ENCODE data around the gene HEXIM1.

HEXIM1 gene

GRCh38 chr17:45129940-45130680 is 18.2 kb upstream of the HEXIM1 start:
- Mint-ChIP-seq H3K27ac (no peak overlapping the region), H3K4me1 (ENCODE audit: low read depth) (peaks cover 6% of the 10 kb centered on the region), H3K27me3 (ENCODE audit: low read depth) (peaks cover 11% of the 10 kb centered on the region), H3K36me3 (ENCODE audit: low read depth) (no peaks in the 10 kb centered on the region), H3K4me3 (no peak overlapping the region), H3K9me3 (no peaks in the 10 kb centered on the region)
- DNase-seq (ENCODE audit: low spot score): no peak

DNA sequence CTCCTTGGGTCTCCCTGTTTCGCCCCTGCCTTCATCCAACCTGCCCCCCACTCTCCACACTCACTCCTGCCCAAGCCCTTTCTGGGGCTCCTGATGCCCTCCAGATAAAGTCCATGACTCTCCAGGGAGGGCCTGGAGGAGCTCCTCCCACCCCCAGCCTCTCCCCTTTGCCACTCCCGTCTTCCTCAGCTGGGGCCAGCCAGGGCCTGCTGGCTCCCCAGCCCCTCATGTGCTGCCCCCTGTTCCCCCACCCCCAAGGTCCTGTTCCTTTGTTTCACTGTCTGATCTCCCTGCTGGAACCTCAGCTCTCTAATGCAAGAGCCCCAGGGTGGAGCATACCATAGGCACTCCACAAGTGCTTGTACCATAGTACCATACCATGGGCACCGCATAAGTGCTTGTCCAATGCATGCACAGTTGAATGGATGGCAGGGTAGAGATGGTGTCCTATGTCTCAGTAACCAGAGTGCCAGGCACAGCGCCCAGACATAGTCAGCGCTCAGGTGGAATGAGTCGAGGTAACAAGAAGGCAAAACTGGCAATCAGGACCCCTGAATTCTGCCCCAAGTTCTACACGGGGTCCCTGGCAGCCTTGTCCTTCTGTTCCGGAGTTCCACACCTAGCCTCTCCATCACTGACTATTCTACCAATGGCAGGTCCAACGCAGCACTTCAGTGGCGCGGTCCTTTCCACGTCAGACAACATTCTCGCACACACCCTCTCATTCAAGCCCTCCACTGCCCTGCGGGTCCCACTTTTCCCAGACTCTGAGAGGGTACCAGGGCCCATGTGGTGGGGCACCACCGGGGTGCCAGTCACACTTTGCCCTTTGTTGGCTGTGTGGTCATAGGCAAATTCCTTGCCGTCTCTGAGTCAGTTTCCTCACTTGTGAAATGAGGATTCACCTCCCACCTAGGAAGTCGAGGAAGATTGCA is 17.3 kb upstream of the HEXIM1 start:
- Mint-ChIP-seq H3K27ac (no peak overlapping the region), H3K9me3 (no peaks in the 10 kb centered on the region), H3K4me1 (ENCODE audit: low read depth) (peaks cover 6% of the 10 kb centered on the region), H3K27me3 (ENCODE audit: low read depth) (peaks cover 11% of the 10 kb centered on the region), H3K4me3 (peak overlapping the region; percentile 59), H3K36me3 (ENCODE audit: low read depth) (no peaks in the 10 kb centered on the region)
- DNase-seq (ENCODE audit: low spot score): no peak

- Mint-ChIP-seq H3K36me3 (ENCODE audit: low read depth) (no peaks in the 10 kb centered on the region), H3K4me3 (peak overlapping the region; percentile 59), H3K9me3 (no peaks in the 10 kb centered on the region), H3K4me1 (ENCODE audit: low read depth) (peaks cover 11% of the 10 kb centered on the region), H3K27me3 (ENCODE audit: low read depth) (peaks cover 11% of the 10 kb centered on the region), H3K27ac (no peak overlapping the region)
- DNase-seq (ENCODE audit: low spot score): peak; percentile 49
Measured at GRCh38 chr17:45131616-45132319, 16.5 kb upstream of the HEXIM1 start.

DNA sequence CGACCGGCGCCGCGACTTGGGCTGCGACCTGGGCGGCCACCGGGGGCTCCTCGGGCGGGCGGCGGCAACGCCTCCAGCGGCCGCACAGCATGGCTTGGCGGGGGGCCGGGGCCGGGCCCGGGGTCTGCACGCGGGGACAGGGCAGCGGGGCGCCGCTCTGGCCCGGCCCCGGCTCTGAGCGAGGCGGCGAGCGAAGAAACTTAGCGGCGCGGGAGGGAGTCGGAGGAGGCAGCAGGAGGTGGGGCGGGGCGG is 16.0 kb upstream of the HEXIM1 start, which contains the start of gene PLCD3:
TSS of gene PLCD3 (minus strand) at position 196 of the 252 bp plus-strand sequence. CDS start at position 91, 105 bp downstream.
- peak within 1 kb of the TSS; percentile 87 for H3K4me3 Mint-ChIP-seq
- no peaks in the 10 kb centered on the region for H3K9me3 Mint-ChIP-seq
- no peaks in the 10 kb centered on the region for H3K36me3 Mint-ChIP-seq (ENCODE audit: low read depth)
- DNase-seq (ENCODE audit: low spot score): no peak
- peaks cover 11% of the 10 kb centered on the region for H3K4me1 Mint-ChIP-seq (ENCODE audit: low read depth)
- H3K27ac Mint-ChIP-seq: peak within 1 kb of the TSS; percentile 82
- H3K27me3 Mint-ChIP-seq (ENCODE audit: low read depth): peaks cover 11% of the 10 kb centered on the region

- DNase-seq (ENCODE audit: low spot score): peak; percentile 69
- Mint-ChIP-seq H3K27me3 (ENCODE audit: low read depth) (peaks cover 11% of the 10 kb centered on the region), H3K36me3 (ENCODE audit: low read depth) (no peaks in the 10 kb centered on the region), H3K27ac (peak overlapping the region; percentile 82), H3K9me3 (no peaks in the 10 kb centered on the region), H3K4me1 (ENCODE audit: low read depth) (peaks cover 11% of the 10 kb centered on the region), H3K4me3 (peak overlapping the region; percentile 87)
Measured at GRCh38 chr17:45132572-45133463, 15.5 kb upstream of the HEXIM1 start.

- Mint-ChIP-seq H3K27me3 (ENCODE audit: low read depth) (peaks cover 8% of the 10 kb centered on the region), H3K4me3 (peak within 1 kb of the TSS; percentile 92), H3K4me1 (ENCODE audit: low read depth) (peaks cover 11% of the 10 kb centered on the region), H3K27ac (peak within 1 kb of the TSS; percentile 74), H3K36me3 (ENCODE audit: low read depth) (no peaks in the 10 kb centered on the region), H3K9me3 (no peaks in the 10 kb centered on the region)
- DNase-seq (ENCODE audit: low spot score): peak; percentile 96
Measured at GRCh38 chr17:45135192-45135977, 12.9 kb upstream of the HEXIM1 start, which contains the start of gene ACBD4. Gene ACBD4, plus strand, starts transcription at chr17:45135687. Its CDS starts 458 bp downstream, at chr17:45136145.

- Mint-ChIP-seq H3K9me3 (no peaks in the 10 kb centered on the region), H3K27ac (peak overlapping the region; percentile 74), H3K27me3 (ENCODE audit: low read depth) (peaks cover 3% of the 10 kb centered on the region), H3K36me3 (ENCODE audit: low read depth) (no peaks in the 10 kb centered on the region), H3K4me3 (peak overlapping the region; percentile 92), H3K4me1 (ENCODE audit: low read depth) (peaks cover 15% of the 10 kb centered on the region)
- no peak for DNase-seq (ENCODE audit: low spot score)
Measured at GRCh38 chr17:45135978-45136791, 12.1 kb upstream of the HEXIM1 start.

DNA sequence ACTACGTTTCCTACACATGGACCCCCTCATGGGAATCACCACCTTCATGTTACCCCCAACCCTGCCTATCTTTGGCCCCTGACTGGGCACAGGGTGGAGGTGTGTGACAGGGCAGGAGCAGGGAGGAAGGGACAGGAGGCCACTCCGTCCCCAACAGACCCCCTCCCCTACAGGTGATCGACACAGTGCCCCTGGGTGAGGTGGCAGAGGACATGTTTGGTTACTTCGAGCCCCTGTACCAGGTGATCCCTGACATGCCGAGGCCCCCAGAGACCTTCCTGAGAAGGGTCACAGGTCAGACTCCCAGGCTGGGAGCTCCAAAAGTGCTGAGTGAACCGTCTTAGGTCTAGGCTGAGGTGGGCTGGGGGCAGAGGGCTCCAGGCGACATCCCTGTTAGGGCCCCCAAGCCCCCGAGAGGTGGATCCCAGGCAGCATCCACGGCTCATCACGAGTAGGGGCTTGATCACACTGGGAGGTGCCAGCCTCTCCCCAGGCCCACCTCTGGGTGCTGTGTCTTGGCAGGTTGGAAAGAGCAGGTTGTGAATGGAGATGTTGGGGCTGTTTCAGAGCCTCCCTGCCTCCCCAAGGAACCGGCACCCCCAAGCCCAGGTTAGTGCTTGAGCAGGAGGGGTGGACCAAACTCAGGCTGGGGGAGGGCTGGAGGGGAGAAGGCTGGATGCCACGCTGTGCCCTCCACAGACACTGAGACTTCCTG is 11.3 kb upstream of the HEXIM1 start:
- H3K4me3 Mint-ChIP-seq: peak overlapping the region; percentile 92
- H3K27ac Mint-ChIP-seq: no peak overlapping the region
- no peaks in the 10 kb centered on the region for H3K9me3 Mint-ChIP-seq
- DNase-seq (ENCODE audit: low spot score): no peak
- no peaks in the 10 kb centered on the region for H3K36me3 Mint-ChIP-seq (ENCODE audit: low read depth)
- H3K4me1 Mint-ChIP-seq (ENCODE audit: low read depth): peaks cover 22% of the 10 kb centered on the region
- H3K27me3 Mint-ChIP-seq (ENCODE audit: low read depth): no peaks in the 10 kb centered on the region

DNA sequence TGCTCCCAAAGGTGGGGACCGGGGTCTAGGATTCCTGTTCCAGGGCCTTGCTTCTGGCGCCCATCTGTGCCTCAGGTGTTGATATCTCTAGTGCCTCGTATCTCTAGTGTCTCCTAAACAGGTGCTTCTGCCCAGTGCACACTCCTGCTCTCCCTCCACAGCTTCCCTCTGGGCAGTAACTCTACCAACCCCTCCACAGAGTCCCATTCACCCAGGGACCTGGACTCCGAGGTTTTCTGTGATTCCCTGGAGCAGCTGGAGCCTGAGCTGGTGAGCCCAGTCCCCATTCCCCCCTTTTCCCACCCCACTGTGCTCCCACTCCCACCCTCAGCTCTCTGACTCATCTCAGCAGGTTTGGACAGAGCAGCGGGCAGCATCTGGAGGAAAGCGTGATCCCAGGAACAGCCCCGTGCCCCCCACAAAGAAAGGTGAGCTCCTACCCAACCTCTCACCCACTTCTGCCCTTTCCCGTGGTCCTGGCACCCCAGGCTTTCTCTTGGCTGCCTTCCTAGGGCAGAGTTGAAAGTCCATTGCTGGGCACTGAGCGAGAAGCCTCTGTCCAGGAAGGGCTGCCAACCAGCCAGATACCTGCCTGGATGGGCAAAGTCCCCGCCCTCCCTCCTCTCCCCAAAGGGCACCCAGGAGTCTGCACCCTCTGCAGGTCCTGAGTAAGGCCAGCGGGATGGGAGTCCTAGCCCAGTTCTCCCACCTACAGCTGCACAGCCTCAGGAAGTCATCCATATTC is 10.5 kb upstream of the HEXIM1 start:
- no peak overlapping the region for H3K4me3 Mint-ChIP-seq
- H3K27me3 Mint-ChIP-seq (ENCODE audit: low read depth): no peaks in the 10 kb centered on the region
- H3K27ac Mint-ChIP-seq: no peak overlapping the region
- peaks cover 23% of the 10 kb centered on the region for H3K4me1 Mint-ChIP-seq (ENCODE audit: low read depth)
- no peak for DNase-seq (ENCODE audit: low spot score)
- no peaks in the 10 kb centered on the region for H3K36me3 Mint-ChIP-seq (ENCODE audit: low read depth)
- no peaks in the 10 kb centered on the region for H3K9me3 Mint-ChIP-seq

DNA sequence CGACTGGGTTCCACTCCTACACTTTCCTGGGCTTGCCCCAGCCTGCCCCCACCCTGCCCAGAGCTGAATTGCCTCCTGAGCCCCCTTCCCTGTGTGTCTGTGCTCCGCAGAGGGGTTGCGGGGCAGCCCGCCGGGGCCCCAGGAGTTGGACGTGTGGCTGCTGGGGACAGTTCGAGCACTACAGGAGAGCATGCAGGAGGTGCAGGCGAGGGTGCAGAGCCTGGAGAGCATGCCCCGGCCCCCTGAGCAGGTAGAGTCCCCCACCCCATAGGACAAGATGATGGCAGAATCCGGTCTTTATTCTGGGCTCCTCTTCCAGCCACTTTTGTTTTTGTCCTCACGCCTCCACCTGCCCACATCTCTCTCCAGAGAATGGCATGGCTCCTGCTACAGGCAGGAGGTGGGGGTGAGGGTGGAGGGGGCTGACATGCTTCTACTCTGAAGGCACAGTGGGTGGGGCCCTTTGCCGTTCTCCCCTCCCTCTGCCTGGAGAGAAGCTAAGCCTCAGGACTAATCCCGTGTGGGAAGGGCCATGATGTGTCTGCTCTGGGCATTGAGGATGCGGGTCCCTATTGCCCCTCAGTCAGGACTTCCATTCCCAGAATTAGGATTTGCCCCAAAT is 9.3 kb upstream of the HEXIM1 start:
- Mint-ChIP-seq H3K27me3 (ENCODE audit: low read depth) (no peaks in the 10 kb centered on the region), H3K4me1 (ENCODE audit: low read depth) (peaks cover 19% of the 10 kb centered on the region), H3K9me3 (no peaks in the 10 kb centered on the region), H3K4me3 (no peak overlapping the region), H3K36me3 (ENCODE audit: low read depth) (no peaks in the 10 kb centered on the region), H3K27ac (no peak overlapping the region)
- no peak for DNase-seq (ENCODE audit: low spot score)

- no peaks in the 10 kb centered on the region for H3K36me3 Mint-ChIP-seq (ENCODE audit: low read depth)
- no peak overlapping the region for H3K4me3 Mint-ChIP-seq
- no peak overlapping the region for H3K27ac Mint-ChIP-seq
- no peak for DNase-seq (ENCODE audit: low spot score)
- H3K4me1 Mint-ChIP-seq (ENCODE audit: low read depth): peaks cover 19% of the 10 kb centered on the region
- no peaks in the 10 kb centered on the region for H3K9me3 Mint-ChIP-seq
- no peaks in the 10 kb centered on the region for H3K27me3 Mint-ChIP-seq (ENCODE audit: low read depth)
Measured at GRCh38 chr17:45139533-45139920, 8.7 kb upstream of the HEXIM1 start.

All from T-helper 2 cell treated with Interferon-gamma antibody and Interleukin-4, amounts not matched to agents 5 μg/mL and 100 μg/mL, for 36 hours (primary cell).